Peyer's patch (tissue), 4 donors: ENCODE measurements around the gene TCF12.
"Not testable (repeated sequence)": the region's sequence is repeated elsewhere in the genome, so short reads cannot be mapped to it uniquely, and the experiment has no call there.

Experiments used
- POLR2A ChIP-seq, 2 donors: fragments of 450-650 bp; IDR thresholded peaks; one replicate each; pipeline ENCODE4 v1.5.1; 2017; ENCODE audit warnings: antibody characterized with exemption in 2 of 2, mild to moderate bottlenecking in 2 of 2, moderate library complexity in 2 of 2
- TF ChIP-seq, protein P1 (sequence below), 6 experiments: fragments of 450-650 bp in 4 of 6; fragments of 200-600 bp in 2 of 6; sonication (generic) in 1 of 6; IDR thresholded peaks; one replicate each; pipeline ENCODE4 v1.5.1; 2017 to 2019; ENCODE audit warnings: antibody characterized with exemption in 6 of 6, mild to moderate bottlenecking in 3 of 6, moderate library complexity in 1 of 6

DNA sequence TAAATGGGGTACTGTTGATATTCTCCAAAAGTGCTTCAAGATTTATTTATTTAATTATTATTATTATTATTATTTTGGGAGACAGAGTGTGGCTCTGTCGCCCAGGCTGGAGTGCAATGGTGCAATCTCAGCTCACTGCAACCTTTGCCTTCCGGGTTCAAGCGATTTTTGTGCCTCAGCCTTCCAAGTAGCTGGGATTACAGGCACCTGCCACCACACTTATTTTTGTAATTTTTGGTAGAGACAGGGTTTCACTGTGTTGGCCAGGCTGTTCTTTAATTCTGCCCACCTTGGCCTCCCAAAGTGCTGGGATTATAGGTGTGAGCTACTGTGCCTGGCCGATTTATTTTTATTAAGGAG, 14.0 kb downstream of the TCF12 start:
- TF ChIP-seq, protein P1, sequence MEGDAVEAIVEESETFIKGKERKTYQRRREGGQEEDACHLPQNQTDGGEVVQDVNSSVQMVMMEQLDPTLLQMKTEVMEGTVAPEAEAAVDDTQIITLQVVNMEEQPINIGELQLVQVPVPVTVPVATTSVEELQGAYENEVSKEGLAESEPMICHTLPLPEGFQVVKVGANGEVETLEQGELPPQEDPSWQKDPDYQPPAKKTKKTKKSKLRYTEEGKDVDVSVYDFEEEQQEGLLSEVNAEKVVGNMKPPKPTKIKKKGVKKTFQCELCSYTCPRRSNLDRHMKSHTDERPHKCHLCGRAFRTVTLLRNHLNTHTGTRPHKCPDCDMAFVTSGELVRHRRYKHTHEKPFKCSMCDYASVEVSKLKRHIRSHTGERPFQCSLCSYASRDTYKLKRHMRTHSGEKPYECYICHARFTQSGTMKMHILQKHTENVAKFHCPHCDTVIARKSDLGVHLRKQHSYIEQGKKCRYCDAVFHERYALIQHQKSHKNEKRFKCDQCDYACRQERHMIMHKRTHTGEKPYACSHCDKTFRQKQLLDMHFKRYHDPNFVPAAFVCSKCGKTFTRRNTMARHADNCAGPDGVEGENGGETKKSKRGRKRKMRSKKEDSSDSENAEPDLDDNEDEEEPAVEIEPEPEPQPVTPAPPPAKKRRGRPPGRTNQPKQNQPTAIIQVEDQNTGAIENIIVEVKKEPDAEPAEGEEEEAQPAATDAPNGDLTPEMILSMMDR (IDR thresholded peaks at IDR 0.05): not testable (repeated sequence)
- not testable (repeated sequence) for TF ChIP-seq POLR2A (IDR thresholded peaks at IDR 0.05)
